Lower leg skin (tissue), 4 donors: ENCODE measurements around the gene VPS51. TPM values are rescaled to one million over a fixed set of nuclear protein-coding genes. Genes with fewer than 3 reads are reported as not detected.
A peak's percentile ranks its signal among the peaks of the same experiment; 100 is the strongest.
"Not testable (repeated sequence)": the region's sequence is repeated elsewhere in the genome, so short reads cannot be mapped to it uniquely, and the experiment has no call there.

Source experiments
- DNase-seq, 2 donors: peaks; one replicate each; pipeline ENCODE4 v3.0.0-alpha.2; 2019; ENCODE audit warnings: low spot score in 2 of 2
- H3K4me3 ChIP-seq: fragments of 200-600 bp; sonication (generic); 2 replicates; pipeline ENCODE4 v1.5.1; 2017; ENCODE audit warnings: mild to moderate bottlenecking, low read depth; ENCODE audit not compliant: poor library complexity, severe bottlenecking
- POLR2A ChIP-seq, 2 donors: fragments of 450-650 bp; IDR thresholded peaks; one replicate each; pipeline ENCODE4 v1.6.1; 2016 to 2017; ENCODE audit warnings: antibody characterized with exemption in 2 of 2, mild to moderate bottlenecking in 1 of 2, moderate library complexity in 1 of 2
- WGBS, 2 donors: methylation state at CpG; one replicate each; pipeline ENCODE4 v1.1.5; 2018; 5-methylcytosine and 5-hydroxymethylcytosine counted together
- intact Hi-C: fragments of 100-400 bp; cut with DNase I; formaldehyde crosslinking; loops from one replicate; pipeline ENCODE4 v1.15.0; 2023; ENCODE audit warnings: low total_unique reads
- total RNA-seq, 4 donors: library from RNA; depleted of rRNA; stranded (reverse); fragments of >200 nt; gene quantifications; one replicate each; pipeline ENCODE4 v1.1.0, GENCODE V29; 2016
- TF ChIP-seq, protein P1 (sequence below), 3 donors: fragments of 450-650 bp; IDR thresholded peaks; one replicate each; pipeline ENCODE4 v1.5.1; 2016; ENCODE audit warnings: antibody characterized with exemption in 3 of 3, mild to moderate bottlenecking in 3 of 3, moderate library complexity in 2 of 3

VPS51 gene
- total RNA-seq, 4 donors from 2014 or later: 373 to 932 (median 648) TPM

DNA sequence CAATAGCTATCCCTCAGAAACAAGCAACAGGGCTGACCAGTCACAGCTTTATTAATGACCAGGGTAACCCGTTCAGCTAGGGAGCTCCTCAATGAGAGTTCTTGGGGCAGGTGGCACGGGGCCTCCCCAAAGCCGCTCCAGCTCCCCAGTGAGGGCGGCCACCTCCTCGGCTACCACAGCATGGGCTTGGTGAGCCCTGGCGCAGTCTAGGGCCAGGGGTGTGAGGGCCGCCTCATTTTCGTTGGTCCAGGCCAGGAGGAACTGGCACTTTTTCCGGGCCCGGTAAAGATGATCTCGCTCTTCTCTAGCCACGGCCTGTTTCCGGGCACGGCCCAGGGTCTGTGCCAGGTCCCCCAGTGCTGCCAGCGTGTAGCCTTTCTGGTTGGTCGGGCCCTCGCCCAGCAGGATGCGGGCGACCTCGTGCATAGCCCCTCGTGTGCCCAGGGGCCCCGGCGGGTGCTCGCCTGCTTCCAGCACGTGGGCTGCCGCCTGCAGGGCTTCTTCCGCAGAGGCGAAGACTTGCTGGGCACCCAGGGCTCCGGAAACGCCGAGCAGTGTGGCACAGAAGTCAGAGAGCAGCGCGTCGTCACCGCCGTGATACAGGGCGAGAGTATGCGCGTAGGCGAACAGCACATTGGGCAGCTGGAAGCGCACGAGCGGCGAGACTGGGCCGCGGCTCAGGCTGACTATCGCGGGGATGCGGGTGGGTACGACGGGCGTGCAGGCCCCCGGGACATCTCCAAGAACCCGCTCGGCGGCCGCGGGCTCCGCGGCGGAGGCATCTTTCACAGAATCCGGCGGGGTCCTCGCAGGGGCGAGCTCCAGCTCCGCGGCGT, 20.6 kb downstream of the VPS51 start:
- H3K4me3 ChIP-seq: peak overlapping the region; percentile 81
- 15 to 73% methylated on average over 9 to 63 of the region's 68 CpGs for whole genome bisulfite sequencing, 2 donors
- DNase-seq: no peak
- TF ChIP-seq, protein P1, sequence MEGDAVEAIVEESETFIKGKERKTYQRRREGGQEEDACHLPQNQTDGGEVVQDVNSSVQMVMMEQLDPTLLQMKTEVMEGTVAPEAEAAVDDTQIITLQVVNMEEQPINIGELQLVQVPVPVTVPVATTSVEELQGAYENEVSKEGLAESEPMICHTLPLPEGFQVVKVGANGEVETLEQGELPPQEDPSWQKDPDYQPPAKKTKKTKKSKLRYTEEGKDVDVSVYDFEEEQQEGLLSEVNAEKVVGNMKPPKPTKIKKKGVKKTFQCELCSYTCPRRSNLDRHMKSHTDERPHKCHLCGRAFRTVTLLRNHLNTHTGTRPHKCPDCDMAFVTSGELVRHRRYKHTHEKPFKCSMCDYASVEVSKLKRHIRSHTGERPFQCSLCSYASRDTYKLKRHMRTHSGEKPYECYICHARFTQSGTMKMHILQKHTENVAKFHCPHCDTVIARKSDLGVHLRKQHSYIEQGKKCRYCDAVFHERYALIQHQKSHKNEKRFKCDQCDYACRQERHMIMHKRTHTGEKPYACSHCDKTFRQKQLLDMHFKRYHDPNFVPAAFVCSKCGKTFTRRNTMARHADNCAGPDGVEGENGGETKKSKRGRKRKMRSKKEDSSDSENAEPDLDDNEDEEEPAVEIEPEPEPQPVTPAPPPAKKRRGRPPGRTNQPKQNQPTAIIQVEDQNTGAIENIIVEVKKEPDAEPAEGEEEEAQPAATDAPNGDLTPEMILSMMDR (IDR thresholded peaks at IDR 0.05): no peak
- no peak for TF ChIP-seq POLR2A (IDR thresholded peaks at IDR 0.05)
- intact Hi-C loops: no loop called here

DNA sequence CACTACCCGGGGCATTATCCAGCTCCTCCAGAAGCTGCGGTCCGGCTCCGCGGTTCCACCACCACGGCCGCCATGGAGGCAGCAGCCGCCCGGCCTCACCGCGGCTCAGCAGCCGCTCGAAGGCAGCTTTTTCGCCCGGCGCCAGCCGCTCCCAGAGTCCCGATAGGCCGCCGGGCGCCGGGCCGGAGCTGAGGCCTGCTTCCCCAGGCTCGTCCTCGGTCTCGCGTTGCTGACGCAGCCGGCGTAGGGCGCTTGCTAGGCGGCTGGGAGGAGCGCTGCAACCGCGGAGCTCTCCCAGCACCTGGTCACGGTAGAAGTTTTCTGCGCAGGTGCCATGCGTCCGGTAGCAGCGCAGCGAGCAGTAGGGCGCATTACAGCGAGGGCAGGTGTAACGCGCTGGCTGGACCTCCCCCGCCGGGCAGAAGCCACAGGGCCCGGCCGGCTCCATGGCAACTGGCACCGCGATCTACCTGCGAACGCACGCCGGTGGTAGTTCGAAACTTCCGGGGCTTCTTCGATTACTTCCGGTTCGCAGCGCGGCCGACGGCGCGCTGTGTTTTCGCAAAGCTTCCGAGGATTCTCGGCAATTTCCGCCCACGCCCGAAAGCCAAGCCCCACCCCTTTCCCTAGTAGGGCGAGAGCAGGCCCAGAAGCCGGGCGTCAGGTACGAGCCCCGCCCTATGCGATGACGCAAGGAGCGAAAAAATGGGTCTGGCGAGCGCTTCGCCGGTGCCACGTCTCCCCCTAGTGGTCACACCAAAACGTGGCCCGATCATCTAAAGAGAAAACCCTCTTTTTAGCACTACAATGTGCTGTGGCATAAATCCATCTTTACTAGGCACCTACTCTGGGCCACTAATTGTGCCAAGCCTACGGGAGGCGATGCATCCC, 21.4 kb downstream of the VPS51 start, which contains the start of gene ZNHIT2:
Gene ZNHIT2 (minus strand): TSS at position 496 of the 891 bp plus-strand sequence. CDS start 48 bp downstream, at position 448.
- 0 to 1% methylated on average over 36 to 37 of the region's 89 CpGs for WGBS, 2 donors
- intact Hi-C loops: no loop called here
- H3K4me3 ChIP-seq: peak within 1 kb of the TSS; percentile 81
- TF ChIP-seq, protein P1 (IDR thresholded peaks at IDR 0.05): peak in 1 of 3 donors; percentile 82
- TF ChIP-seq POLR2A (IDR thresholded peaks at IDR 0.05): no peak
- peak; percentile 99 to 100 for DNase-seq

DNA sequence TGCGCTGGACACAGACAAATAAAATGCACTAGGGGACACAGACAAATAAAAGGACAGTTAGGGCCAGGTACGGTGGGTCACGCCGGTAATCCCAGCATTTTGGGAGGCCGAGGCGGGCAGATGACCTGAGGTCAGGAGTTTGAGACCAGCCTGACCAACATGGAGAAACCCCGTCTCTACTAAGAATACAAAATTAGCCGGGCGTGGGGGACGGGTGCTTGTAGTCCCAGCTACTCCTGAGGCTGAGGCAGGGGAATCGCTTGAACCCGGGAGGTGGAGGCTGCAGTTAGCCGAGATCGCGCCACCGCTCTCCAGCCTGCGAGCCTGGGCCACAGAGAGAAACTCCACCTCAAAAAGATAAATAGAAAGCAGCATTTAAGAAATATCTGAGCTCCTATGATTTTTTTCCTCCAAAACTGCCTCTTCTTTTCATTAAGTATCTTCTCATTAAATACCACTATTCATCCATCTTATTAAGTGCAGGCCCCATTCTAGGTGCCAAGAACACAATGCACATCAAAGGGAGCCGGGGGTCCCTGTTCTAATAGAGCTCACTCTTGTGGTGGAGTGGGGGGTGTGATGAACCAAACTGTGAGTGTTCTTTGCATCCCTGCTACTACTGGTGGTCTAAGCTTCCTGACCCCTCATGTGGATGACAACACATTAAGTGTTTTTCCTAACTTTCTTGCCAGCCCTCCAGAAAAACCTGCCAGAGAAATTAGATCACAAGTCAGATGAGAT, 22.3 kb downstream of the VPS51 start:
- 76 to 84% methylated on average over 18 of the region's 18 CpGs for WGBS, 2 donors
- no peak overlapping the region for H3K4me3 ChIP-seq
- no peak for TF ChIP-seq POLR2A (IDR thresholded peaks at IDR 0.05)
- TF ChIP-seq, protein P1 (IDR thresholded peaks at IDR 0.05): peak in 1 of 3 donors; percentile 1
- DNase-seq: no peak
- intact Hi-C loops: no loop called here

DNA sequence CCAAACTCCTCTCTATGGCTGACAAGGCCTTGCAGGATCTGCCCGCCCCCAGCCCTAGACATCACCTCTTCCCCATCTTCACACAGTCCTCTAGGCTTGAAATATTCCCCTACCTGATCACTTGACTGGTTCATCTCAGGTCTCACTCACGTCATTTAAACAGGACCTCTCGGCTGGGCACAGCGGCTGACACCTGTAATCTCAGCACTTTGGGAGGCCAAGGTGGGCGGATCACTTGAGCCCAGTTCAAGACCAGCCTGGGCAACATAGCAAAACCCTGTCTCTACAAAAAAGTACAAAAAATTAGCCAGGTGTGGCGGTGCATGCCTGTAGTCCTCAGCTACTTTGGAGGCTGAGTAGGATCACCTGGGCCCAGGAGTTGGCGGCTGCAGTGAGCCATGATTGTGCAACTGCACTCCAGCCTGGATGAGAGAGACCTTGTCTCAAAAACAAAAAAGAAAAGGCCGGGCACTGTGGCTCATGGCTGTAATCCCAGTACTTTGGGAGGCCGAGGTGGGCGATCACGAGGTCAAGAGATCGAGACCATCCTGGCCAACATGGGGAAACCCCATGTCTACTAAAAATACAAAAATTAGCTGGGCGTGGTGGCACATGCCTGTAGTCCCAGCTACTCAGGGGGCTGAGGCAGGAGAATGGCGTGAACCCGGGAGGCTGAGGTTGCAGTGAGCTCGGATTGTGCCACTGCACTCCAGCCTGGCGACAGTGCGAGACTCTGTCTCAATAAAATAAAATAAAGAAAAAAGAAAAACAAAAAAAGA, 23.1 kb downstream of the VPS51 start:
- intact Hi-C loops: not testable (repeated sequence)
- WGBS, 2 donors: 88% methylated on average over 18 of the region's 18 CpGs

DNA sequence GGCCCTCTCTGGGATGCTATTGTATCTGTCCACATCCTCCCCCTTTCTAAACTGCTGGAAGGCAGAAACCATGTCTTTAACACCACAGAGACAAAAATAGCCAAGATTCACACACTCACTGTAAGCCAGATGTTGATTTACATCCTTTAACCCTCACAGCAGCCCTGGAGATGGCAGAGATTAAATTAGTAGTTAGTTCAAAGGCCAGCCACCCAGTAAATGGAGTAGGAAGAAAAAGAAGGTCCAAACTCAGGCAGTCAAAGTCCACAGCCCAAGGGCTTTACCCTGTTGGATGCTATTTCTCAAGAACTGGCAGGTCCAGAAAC, 23.6 kb downstream of the VPS51 start:
- intact Hi-C loops: no loop called here
- TF ChIP-seq, protein P1 (IDR thresholded peaks at IDR 0.05): no peak
- no peak for TF ChIP-seq POLR2A (IDR thresholded peaks at IDR 0.05)
- no peak for DNase-seq
- H3K4me3 ChIP-seq: no peak overlapping the region

More for the DNA sequence above, 23.1 kb downstream of the VPS51 start:
- not testable (repeated sequence) for DNase-seq, H3K4me3 ChIP-seq
